Measurements from ENCODE around the gene UROC1.

UROC1 gene

GRCh38 chr3:126493739-126494138, 23.8 kb downstream of the UROC1 start:
- no peak for DNase-seq

GRCh38 chr3:126493051-126493450, 24.5 kb downstream of the UROC1 start:
- no peak for DNase-seq

DNA sequence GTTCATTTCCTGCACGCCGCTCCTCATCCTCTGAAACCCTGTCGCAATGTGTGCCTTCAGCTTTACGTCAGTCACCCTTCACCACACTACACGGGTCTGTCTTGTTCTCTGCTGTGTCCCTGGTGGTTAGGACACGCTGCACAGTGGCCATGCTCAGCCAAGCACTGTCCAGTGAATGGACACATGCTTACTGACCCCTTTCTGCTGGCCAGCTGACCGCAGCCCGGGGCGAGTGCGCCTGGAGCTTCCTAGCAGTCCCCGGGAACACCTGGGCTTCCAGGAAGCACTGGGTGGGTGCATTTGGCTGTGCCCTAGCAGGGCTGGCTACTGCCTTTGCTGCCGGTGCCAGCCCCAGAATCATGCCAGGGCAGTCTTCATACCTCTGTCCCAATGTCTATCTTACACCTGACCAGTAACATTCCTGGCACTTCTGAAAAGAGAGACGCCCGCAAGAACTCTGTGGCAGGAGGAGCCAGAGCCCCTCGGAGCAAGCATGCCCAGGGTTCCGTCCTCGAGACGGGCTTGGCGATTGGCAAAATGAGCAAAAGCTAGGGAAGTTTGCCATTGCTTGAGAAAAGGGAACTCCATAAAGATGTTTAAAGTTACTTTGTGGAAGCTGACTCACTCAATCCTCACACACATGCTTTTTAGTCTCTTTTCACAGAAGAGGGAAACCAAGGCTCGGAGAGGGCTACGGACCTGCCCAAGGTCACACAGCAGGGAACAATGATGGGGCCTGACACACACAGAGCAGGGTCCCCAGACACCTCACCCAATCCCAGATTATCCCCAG, 26.2 kb downstream of the UROC1 start:
- no peak for DNase-seq

GRCh38 chr3:126490619-126491018, 27.0 kb downstream of the UROC1 start:
- DNase-seq, result no peak

GRCh38 chr3:126488886-126489569, 28.5 kb downstream of the UROC1 start:
- no peak for DNase-seq

GRCh38 chr3:126488185-126488584, 29.4 kb downstream of the UROC1 start:
- DNase-seq, result no peak

DNA sequence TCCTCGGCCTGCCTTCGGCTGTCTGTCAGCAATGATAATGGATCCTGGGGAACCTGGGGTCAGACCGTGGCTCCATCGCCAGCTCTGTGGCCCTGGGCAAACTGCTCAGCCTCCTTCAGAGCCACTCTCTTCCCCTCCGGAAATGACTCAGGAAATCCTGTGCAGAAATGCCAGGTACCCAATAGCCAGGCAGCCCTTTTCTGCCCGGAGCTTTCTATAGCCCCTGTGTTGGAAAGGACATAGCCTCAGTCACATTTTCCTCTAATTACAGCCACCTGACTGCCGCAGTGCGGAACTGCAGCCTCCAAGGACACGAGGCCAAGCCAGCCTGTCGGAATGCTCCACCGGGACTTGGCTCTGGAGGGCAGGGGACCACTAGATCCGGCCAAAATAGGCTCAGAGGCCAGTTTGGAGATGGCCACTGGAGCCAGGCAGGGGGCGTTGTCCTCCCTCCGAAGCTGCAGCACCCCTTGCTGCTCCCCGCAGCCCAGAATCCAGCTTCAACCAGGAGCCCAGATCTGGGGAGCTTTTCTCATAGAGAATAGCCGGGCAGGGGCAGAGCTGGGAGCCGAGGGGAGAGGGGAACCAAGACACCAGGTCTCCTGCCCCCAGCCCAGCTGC, 30.3 kb downstream of the UROC1 start:
- no peak for DNase-seq

- DNase-seq, result no peak
These were observed 31.2 kb downstream of the UROC1 start for GRCh38 chr3:126486360-126486847.

DNA sequence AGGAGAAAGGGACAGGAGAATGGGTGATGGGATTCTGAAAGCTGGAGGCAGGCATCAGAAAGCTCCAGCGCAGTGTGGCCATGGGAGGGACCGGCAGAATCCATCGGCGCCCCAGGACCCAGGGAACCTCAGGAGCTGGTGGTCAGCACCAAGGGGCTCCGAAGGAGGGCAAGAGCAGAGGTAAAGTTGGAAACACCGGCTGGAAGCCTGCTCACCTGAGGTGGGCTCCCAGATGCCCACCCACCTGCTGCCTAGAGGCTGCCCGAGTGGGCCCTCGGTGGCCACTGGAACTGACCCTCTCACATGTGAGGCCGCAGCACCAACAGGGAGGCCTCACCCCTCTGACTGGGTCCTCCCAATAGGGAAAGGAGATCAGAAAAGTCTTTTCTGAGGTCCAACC, 31.6 kb downstream of the UROC1 start:
- DNase-seq, result no peak

DNA sequence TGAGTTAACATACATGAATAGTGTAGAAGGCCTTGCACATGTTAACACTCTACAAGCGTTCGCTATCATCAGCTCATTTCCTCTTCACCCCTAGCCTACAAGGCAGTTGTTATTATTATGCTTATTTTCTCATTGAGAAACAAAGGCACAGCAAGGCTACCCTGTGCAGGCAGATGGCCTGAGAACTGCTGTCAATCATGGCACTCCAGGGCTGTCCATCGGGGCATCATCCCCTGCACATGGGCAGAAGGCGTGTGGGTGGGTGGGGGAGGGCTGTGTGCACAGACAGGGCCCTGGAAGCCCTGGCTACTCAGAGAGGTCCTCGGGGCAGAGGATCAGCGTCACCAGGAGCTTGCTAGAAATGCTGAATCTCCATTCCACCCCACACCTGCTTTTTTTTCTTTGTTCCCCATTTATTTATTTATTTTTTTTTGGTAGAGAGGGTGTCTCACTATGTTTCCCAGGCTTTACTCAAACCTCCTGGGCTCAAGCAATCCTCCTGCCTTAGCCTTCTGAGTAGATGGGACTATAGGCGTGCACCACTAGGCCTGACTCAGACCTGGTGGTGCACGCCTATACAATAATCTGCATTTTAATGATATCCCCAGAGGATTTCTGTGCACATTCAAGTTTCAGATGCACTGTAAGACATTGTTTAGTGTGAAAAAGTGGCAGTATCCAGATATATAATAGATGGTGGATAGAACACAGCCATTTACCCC, 32.2 kb downstream of the UROC1 start:
- DNase-seq, result no peak

GRCh38 chr3:126484662-126485061, 32.9 kb downstream of the UROC1 start:
- DNase-seq, result no peak

- no peak for DNase-seq
These were observed 33.4 kb downstream of the UROC1 start for GRCh38 chr3:126484148-126484547.

GRCh38 chr3:126483321-126483761, 34.2 kb downstream of the UROC1 start:
- no peak for DNase-seq

- no peak for DNase-seq
These were observed 34.9 kb downstream of the UROC1 start for GRCh38 chr3:126482503-126483255.

DNA sequence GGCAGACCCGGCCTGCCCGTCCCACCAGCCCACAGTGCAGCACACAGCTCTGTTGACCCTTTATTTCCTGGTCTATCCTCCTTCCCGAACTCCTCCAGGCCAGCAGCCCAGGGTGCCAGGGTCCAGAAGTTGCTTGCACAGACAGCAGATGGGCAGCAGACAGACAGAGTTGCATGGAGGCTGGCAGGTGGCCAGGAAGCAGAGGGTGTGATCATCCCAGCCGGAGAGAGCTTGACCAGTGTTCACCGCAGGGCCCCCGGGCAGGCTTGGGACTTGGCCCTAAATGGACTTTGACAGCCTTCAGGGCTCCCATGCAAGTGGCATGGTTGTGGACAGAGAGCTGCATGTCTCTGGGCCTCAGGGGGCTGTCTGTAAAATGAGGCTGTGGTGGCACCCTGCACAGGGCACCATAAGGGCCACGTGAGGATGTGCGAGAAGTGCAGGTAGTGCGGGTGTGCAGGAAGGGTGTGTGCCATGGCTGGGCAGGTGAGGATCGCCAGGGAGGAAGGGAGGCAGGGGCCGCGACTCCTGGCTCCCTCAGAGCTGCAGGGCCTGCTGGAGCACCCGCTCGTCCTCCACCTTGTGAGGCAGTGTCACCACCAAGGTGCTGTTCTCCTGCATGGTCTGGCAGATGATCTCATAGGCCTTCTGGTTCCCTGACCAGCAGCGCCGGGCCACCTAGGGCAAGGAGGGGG, 35.6 kb downstream of the UROC1 start:
- no peak for DNase-seq

- DNase-seq, result no peak
These were observed 36.7 kb downstream of the UROC1 start for GRCh38 chr3:126480861-126481260.

DNA sequence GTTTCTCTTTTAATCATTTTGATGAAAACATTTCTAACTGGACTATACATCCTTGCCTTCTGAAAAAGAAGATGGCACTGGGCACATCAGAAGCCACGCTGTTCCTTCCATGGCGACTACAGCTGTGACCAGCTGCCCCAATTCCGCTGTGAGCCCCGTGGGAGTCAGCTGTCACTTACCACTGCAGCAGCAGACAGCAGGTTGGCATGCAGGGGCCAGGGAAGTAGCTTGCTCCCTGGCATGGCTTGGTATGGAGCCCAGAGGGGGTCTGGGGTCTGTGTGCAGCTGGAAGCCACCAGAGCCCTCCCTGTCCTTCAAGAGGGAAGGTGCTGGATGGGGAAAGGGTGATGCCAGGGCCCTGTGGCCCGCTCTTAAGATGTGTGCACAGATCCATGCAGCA, 37.4 kb downstream of the UROC1 start:
- no peak for DNase-seq

GRCh38 chr3:126479642-126480041, 37.9 kb downstream of the UROC1 start:
- no peak for DNase-seq

GRCh38 chr3:126478581-126479310, 38.8 kb downstream of the UROC1 start:
- no peak for DNase-seq

- DNase-seq, result no peak
These were observed 40.6 kb downstream of the UROC1 start for GRCh38 chr3:126477061-126477380.
